Body of pancreas (tissue), 4 donors: ENCODE results near the gene SWI5.

ENCODE experiments used
- POLR2A ChIP-seq, 3 donors: fragments of 450-650 bp; IDR thresholded peaks; one replicate each; pipeline ENCODE4 v1.6.1; 2016; ENCODE audit warnings: antibody characterized with exemption in 3 of 3, mild to moderate bottlenecking in 2 of 3
- TF ChIP-seq, protein P1 (sequence below), 7 experiments: fragments of 450-650 bp in 4 of 7; fragments of 200-600 bp in 3 of 7; sonication (generic) in 3 of 7; IDR thresholded peaks; one replicate each; pipeline ENCODE4 v1.5.1; 2016 to 2019; ENCODE audit warnings: antibody characterized with exemption in 7 of 7

- TF ChIP-seq, protein P1, sequence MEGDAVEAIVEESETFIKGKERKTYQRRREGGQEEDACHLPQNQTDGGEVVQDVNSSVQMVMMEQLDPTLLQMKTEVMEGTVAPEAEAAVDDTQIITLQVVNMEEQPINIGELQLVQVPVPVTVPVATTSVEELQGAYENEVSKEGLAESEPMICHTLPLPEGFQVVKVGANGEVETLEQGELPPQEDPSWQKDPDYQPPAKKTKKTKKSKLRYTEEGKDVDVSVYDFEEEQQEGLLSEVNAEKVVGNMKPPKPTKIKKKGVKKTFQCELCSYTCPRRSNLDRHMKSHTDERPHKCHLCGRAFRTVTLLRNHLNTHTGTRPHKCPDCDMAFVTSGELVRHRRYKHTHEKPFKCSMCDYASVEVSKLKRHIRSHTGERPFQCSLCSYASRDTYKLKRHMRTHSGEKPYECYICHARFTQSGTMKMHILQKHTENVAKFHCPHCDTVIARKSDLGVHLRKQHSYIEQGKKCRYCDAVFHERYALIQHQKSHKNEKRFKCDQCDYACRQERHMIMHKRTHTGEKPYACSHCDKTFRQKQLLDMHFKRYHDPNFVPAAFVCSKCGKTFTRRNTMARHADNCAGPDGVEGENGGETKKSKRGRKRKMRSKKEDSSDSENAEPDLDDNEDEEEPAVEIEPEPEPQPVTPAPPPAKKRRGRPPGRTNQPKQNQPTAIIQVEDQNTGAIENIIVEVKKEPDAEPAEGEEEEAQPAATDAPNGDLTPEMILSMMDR (IDR thresholded peaks at IDR 0.05) = no peak
- no peak for TF ChIP-seq POLR2A (IDR thresholded peaks at IDR 0.05)
Measured at GRCh38 chr9:128271512-128271911, 4.6 kb upstream of the SWI5 start.
